Adrenal gland (tissue), 5 donors: ENCODE results near the gene TBC1D10A.

ENCODE experiments used
- POLR2A ChIP-seq, 2 donors: fragments of 450-650 bp; IDR thresholded peaks; one replicate each; pipeline ENCODE4 v1.6.1; 2017; ENCODE audit warnings: antibody characterized with exemption in 2 of 2, mild to moderate bottlenecking in 2 of 2, moderate library complexity in 1 of 2
- TF ChIP-seq, protein P1 (sequence below), 6 experiments: fragments of 450-650 bp in 4 of 6; fragments of 200-600 bp in 2 of 6; sonication (generic) in 1 of 6; IDR thresholded peaks; 1 replicate in 5 of 6; 2 replicates in 1 of 6; pipeline versions ENCODE4 v1.5.1 to v1.8.0; 2016 to 2021; ENCODE audit warnings: antibody characterized with exemption in 6 of 6, mild to moderate bottlenecking in 2 of 6, moderate library complexity in 1 of 6
- donor health status: DM: no; HTN: no; CAD: no.

DNA sequence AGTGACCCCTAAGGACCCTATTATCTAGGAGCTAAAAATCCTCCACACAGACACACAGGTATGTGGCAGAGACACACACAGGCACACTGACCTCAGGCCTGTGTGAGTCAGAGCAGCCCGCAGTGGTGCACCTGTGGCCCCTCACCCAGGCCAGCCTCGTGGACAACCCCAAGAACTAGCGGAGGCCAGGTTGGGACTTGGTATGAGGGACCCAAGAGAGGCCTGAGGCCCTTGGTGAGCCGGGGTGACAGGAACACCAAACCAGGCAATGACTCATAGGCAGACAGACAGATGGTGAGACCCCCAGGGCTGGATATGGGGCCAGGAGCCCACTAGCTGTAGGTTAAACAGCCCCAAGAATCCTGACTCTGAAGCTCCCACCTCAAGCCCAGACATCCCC is 43.4 kb downstream of the TBC1D10A start:
- TF ChIP-seq, protein P1, sequence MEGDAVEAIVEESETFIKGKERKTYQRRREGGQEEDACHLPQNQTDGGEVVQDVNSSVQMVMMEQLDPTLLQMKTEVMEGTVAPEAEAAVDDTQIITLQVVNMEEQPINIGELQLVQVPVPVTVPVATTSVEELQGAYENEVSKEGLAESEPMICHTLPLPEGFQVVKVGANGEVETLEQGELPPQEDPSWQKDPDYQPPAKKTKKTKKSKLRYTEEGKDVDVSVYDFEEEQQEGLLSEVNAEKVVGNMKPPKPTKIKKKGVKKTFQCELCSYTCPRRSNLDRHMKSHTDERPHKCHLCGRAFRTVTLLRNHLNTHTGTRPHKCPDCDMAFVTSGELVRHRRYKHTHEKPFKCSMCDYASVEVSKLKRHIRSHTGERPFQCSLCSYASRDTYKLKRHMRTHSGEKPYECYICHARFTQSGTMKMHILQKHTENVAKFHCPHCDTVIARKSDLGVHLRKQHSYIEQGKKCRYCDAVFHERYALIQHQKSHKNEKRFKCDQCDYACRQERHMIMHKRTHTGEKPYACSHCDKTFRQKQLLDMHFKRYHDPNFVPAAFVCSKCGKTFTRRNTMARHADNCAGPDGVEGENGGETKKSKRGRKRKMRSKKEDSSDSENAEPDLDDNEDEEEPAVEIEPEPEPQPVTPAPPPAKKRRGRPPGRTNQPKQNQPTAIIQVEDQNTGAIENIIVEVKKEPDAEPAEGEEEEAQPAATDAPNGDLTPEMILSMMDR (IDR thresholded peaks at IDR 0.05) = no peak
- TF ChIP-seq POLR2A (IDR thresholded peaks at IDR 0.05) = no peak
